BLaER1 treated with 17β-estradiol and CSF1 and Interleukin-3, amounts not matched to agents 10 nM and 100 nM (cell line): ENCODE results near the gene ALOX15B.
A peak's percentile ranks its signal among the peaks of the same experiment; 100 is the strongest.
"Not testable (repeated sequence)": the region's sequence is repeated elsewhere in the genome, so short reads cannot be mapped to it uniquely, and the experiment has no call there.

ENCODE experiments used
- H3K27ac ChIP-seq, 11 experiments: shearing (Covaris generic); formaldehyde crosslinking; 2 replicates each; pipeline ENCODE4 v1.8.1; 2022
- H3K27me3 ChIP-seq, 11 experiments: shearing (Covaris generic); formaldehyde crosslinking; 2 replicates each; pipeline ENCODE4 v1.8.1; 2022
- H3K36me3 ChIP-seq, 11 experiments: shearing (Covaris generic); formaldehyde crosslinking; 2 replicates each; pipeline ENCODE4 v1.8.1; 2022
- H3K4me1 ChIP-seq, 10 experiments: shearing (Covaris generic); formaldehyde crosslinking; 2 replicates each; pipeline ENCODE4 v1.8.1; 2022
- H3K4me2 ChIP-seq, 11 experiments: shearing (Covaris generic); formaldehyde crosslinking; 2 replicates each; pipeline ENCODE4 v1.8.1; 2022
- H3K4me3 ChIP-seq, 10 experiments: shearing (Covaris generic); formaldehyde crosslinking; 2 replicates each; pipeline ENCODE4 v1.8.1; 2022
- H3K9ac ChIP-seq, 11 experiments: shearing (Covaris generic); formaldehyde crosslinking; 2 replicates each; pipeline ENCODE4 v1.8.1; 2022
- H3K9me3 ChIP-seq, 11 experiments: shearing (Covaris generic); formaldehyde crosslinking; replicated peaks in 1 of 11; 2 replicates each; pipeline ENCODE4 v1.8.1; 2022
- H4K20me1 ChIP-seq, 11 experiments: shearing (Covaris generic); formaldehyde crosslinking; 2 replicates each; pipeline ENCODE4 v1.8.1; 2022
- Cebpa-rat ChIP-seq, 11 experiments: shearing (Covaris generic); IDR thresholded peaks; 2 replicates each; pipeline ENCODE4 v1.8.1; 2022

ALOX15B gene

DNA sequence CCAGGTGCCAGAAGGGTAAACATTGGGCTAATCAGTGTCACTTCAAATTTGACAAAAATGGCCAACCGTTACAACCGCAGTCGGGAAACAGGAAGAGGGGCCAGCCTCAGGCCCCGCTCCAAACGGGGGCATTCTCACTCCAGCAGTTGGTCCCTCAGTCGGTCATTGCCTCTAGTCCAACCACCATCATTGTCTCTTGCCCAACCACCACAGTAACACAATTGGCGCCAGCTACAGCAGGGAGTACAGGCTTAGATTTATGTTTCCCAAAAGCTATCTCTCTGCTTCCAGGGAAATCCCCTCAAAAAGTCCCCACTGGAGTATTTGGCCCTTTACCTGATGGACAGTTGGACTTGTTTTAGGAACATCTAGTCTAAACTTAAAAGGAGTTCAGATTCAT is 20.3 kb downstream of the ALOX15B start:
- Histone ChIP-seq H3K36me3 (no peaks in the 10 kb centered on the region), H4K20me1 (no peaks in the 10 kb centered on the region), H3K4me3 (peak overlapping the region in 4 of 10 experiments; percentile 1 to 31 (median 8); a peak in 3 of 20 replicates), H3K9me3 (no peaks in the 10 kb centered on the region), H3K4me2 (peak overlapping the region; percentile 83 to 99 (median 92)), H3K27me3 (peaks cover 34 to 49% (median 39%) of the 10 kb centered on the region in 11 experiments), H3K27ac (peak overlapping the region in 9 of 11 experiments; percentile 1 to 99 (median 43); a peak in 14 of 22 replicates), H3K4me1 (peaks cover 53 to 60% (median 57%) of the 10 kb centered on the region in 10 experiments), H3K9ac (peak overlapping the region in 8 of 11 experiments; percentile 15 to 56 (median 45); a peak in 16 of 22 replicates)
- TF ChIP-seq Cebpa-rat (IDR thresholded peaks at IDR 0.05), result no peak

DNA sequence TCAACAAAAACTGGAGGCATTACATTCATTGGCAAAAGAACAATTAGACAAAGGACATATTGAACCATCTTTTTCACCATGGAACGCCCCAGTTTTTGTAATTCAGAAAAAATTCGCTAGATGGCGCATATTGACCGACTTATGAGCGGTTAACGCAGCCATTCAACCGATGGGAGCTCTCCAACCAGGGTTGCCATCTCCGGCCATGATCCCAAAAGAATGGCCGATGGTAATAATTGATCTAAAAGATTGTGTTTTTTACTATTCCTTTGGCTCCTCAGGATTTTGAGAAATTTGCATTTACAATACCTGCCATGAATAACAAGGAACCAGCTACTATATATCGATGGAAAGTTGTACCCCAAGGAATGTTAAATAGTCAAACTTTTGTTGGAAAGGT is 21.4 kb downstream of the ALOX15B start:
- Histone ChIP-seq H3K27me3 (peaks cover 46 to 61% (median 50%) of the 10 kb centered on the region in 11 experiments), H3K4me3 (no peak overlapping the region), H3K4me1 (peaks cover 45 to 52% (median 48%) of the 10 kb centered on the region in 10 experiments), H3K4me2 (peak overlapping the region; percentile 83 to 99 (median 92); a peak in 21 of 22 replicates), H3K27ac (no peak overlapping the region), H4K20me1 (0 out of 22 replicates have a peak, but pooled peaks cover 0 to 2% (median 0%) of the 10 kb centered on the region in 11 experiments), H3K9ac (peak overlapping the region in 2 of 11 experiments; percentile 7 to 46; a peak in 1 of 22 replicates), H3K9me3 (no peaks in the 10 kb centered on the region), H3K36me3 (no peaks in the 10 kb centered on the region)
- TF ChIP-seq Cebpa-rat (IDR thresholded peaks at IDR 0.05), result no peak

DNA sequence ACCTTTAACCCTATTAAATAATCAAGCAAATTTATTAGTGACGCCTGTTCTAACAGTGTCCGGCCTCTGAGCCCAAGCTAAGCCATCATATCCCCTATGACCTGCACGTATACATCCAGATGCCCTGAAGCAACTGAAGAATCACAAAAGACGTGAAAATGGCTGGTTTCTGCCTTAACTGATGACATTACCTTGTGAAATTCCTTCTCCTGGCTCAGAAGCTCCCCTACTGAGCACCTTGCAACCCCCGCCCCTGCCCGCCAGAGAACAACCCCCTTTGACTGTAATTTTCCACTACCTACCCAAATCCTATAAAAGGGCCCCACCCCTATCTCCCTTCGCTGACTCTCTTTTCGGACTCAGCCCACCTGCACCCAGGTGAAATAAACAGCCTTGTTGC is 23.0 kb downstream of the ALOX15B start:
- not testable (repeated sequence) for H3K4me2 ChIP-seq, H3K9me3 ChIP-seq, H3K9ac ChIP-seq, H3K36me3 ChIP-seq, H4K20me1 ChIP-seq, H3K27ac ChIP-seq, H3K4me3 ChIP-seq
- Histone ChIP-seq H3K4me1 (peaks cover 32 to 43% (median 33%) of the 10 kb centered on the region in 10 experiments), H3K27me3 (peaks cover 58 to 76% (median 66%) of the 10 kb centered on the region in 11 experiments)

DNA sequence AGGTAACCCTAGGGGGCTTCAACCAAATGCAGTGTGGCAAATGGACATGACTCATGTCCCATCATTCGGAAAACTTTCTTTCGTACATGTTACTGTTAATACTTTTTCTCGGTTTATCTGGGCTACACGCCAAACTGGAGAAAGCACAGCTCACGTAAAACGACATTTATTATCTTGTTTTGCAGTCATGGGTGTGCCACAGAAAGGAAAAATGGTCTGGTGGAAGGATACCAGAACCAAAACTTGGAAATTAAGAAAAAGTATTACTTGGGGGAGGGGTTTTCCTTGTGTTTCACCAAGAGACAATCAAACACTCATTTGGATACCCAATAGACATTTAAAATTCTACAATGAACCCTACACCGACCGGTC is 23.6 kb downstream of the ALOX15B start:
- H3K4me2 ChIP-seq, result no peak overlapping the region
- H3K4me3 ChIP-seq, result no peak overlapping the region

GRCh38 chr17:8062807-8063483 is 24.1 kb downstream of the ALOX15B start:
- no peak overlapping the region for H3K4me3 ChIP-seq
- H3K27me3 ChIP-seq, result peaks cover 58 to 86% (median 76%) of the 10 kb centered on the region in 11 experiments
- H3K9ac ChIP-seq, result no peak overlapping the region
- H3K36me3 ChIP-seq, result no peaks in the 10 kb centered on the region
- H4K20me1 ChIP-seq, result 0 out of 22 replicates have a peak, but pooled peaks cover 0 to 2% (median 0%) of the 10 kb centered on the region in 11 experiments
- H3K4me1 ChIP-seq, result peaks cover 22 to 43% (median 23%) of the 10 kb centered on the region in 10 experiments
- TF ChIP-seq Cebpa-rat (IDR thresholded peaks at IDR 0.05), result no peak
- H3K4me2 ChIP-seq, result no peak overlapping the region
- no peak overlapping the region for H3K27ac ChIP-seq
- no peaks in the 10 kb centered on the region for H3K9me3 ChIP-seq

More for the DNA sequence above, 23.6 kb downstream of the ALOX15B start:
- Histone ChIP-seq H3K4me1 (peaks cover 27 to 43% (median 28%) of the 10 kb centered on the region in 10 experiments), H3K27ac (no peak overlapping the region), H3K36me3 (no peaks in the 10 kb centered on the region), H4K20me1 (0 out of 22 replicates have a peak, but pooled peaks cover 0 to 2% (median 0%) of the 10 kb centered on the region in 11 experiments), H3K27me3 (peaks cover 58 to 82% (median 71%) of the 10 kb centered on the region in 11 experiments), H3K9me3 (no peaks in the 10 kb centered on the region), H3K9ac (no peak overlapping the region)
- TF ChIP-seq Cebpa-rat (IDR thresholded peaks at IDR 0.05), result no peak

DNA sequence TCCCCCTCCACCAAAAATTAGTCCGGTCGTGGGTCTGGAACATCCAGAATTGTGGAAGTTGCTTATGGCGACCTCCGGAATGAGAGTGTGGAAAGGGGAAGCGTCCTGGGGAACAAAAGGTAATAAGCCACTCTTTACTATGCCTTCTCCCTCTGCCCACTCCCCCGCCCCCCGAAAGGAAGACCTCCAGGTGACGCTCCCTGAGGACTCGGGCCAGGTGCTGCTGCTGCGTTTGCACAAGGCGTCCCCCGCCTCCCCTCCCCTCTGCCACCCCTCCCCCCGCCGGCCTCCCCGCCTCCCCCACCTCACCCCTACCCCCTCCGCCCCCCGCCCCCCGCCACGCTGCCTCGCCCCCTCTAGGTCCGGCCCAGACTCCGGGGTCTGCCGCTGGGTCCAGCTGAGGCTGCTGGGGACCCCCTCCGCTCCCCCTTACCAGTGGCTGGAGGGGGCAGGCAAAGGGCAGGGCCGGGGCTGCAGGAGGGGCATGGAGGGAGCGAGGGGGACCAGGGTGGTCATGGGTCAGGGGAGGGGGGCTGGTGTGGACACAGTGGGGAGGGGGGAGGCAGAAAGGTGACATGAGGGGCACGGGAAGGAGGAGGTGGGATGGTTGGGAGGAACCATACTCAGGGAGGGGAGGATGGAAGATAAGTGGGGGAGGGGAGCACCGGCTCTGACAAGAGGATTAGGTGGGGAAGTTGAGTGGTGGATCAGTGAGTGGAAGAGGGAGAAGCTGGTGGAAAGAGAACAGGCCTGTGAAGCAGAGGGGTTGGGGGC is 25.1 kb downstream of the ALOX15B start:
- H3K9me3 ChIP-seq, result no peaks in the 10 kb centered on the region
- H3K4me2 ChIP-seq, result peak overlapping the region in 1 of 11 experiments; percentile 15; a peak in 1 of 22 replicates
- peaks cover 12 to 43% (median 17%) of the 10 kb centered on the region in 10 experiments for H3K4me1 ChIP-seq
- no peak overlapping the region for H3K9ac ChIP-seq
- H3K27ac ChIP-seq, result no peak overlapping the region
- 0 out of 22 replicates have a peak, but pooled peaks cover 0 to 2% (median 0%) of the 10 kb centered on the region in 11 experiments for H4K20me1 ChIP-seq
- no peak overlapping the region for H3K4me3 ChIP-seq
- no peak for TF ChIP-seq Cebpa-rat (IDR thresholded peaks at IDR 0.05)
- peaks cover 58 to 93% (median 77%) of the 10 kb centered on the region in 11 experiments for H3K27me3 ChIP-seq
- H3K36me3 ChIP-seq, result no peaks in the 10 kb centered on the region

- 0 out of 22 replicates have a peak, but pooled peaks cover 0 to 2% (median 0%) of the 10 kb centered on the region in 11 experiments for H4K20me1 ChIP-seq
- peaks cover 5 to 43% (median 17%) of the 10 kb centered on the region in 10 experiments for H3K4me1 ChIP-seq
- peak overlapping the region in 1 of 11 experiments; percentile 15; a peak in 1 of 22 replicates for H3K4me2 ChIP-seq
- TF ChIP-seq Cebpa-rat (IDR thresholded peaks at IDR 0.05), result no peak
- H3K27ac ChIP-seq, result no peak overlapping the region
- H3K9ac ChIP-seq, result no peak overlapping the region
- H3K27me3 ChIP-seq, result peaks cover 58 to 93% (median 80%) of the 10 kb centered on the region in 11 experiments
- no peak overlapping the region for H3K4me3 ChIP-seq
- H3K36me3 ChIP-seq, result no peaks in the 10 kb centered on the region
- H3K9me3 ChIP-seq, result no peaks in the 10 kb centered on the region
Measured at GRCh38 chr17:8064561-8065019, 25.7 kb downstream of the ALOX15B start.

DNA sequence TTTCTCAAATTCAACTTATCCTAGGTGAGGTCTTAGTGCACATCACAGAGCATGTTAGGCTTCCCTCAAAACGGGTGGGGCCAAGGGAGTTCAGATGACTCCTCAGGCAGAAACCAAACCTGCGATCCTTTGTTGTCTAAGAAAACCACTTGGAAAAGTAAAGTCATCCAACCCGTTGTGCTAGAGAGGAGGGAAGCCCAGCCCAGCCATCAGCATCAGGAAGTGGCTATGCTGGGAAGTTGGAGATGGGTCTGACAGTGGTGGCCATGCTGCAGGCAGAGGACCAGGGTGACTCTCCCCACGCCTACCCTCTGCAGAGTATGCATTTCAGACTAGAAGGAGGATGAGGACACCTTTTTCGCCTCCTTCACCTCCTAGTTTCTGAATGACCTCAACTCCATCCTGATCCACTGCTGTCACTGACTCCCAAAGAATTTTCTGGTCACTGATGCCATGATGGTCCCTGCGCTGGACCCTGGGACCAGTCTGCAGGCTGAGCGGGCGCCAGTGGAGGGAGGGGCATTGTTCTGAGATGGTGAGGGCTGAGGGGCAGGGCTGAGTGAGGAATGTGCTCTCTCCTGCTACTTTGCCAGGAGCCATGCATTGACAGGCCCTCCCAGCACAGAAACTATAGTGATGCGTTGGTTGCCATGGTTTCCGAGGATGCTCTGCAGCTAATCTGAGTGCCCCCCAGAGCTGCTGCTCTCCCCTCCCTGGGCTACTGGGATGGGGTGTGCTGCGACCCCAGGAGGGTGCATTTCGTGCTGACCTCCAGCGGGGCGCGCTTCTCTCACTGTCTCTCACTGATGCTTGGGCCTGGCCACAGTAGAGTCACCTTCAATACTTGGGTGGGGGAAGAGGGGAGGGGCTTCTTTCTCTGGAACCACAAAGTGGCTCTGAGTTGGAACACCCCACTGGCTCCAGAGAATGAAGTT is 28.2 kb downstream of the ALOX15B start:
- Histone ChIP-seq H3K36me3 (no peaks in the 10 kb centered on the region), H3K27me3 (peaks cover 57 to 96% (median 84%) of the 10 kb centered on the region in 11 experiments)

More for the DNA sequence above, 28.2 kb downstream of the ALOX15B start:
- Histone ChIP-seq H3K4me1 (peaks cover 0 to 51% (median 13%) of the 10 kb centered on the region in 10 experiments; a peak in 13 of 20 replicates), H3K9me3 (no peaks in the 10 kb centered on the region), H3K4me3 (no peak overlapping the region), H3K9ac (no peak overlapping the region), H3K4me2 (peak overlapping the region in 5 of 11 experiments; percentile 15 to 64 (median 34); a peak in 7 of 22 replicates), H3K27ac (no peak overlapping the region), H4K20me1 (peaks cover 0 to 5% (median 0%) of the 10 kb centered on the region in 11 experiments; a peak in 2 of 22 replicates)
- no peak for TF ChIP-seq Cebpa-rat (IDR thresholded peaks at IDR 0.05)
